WTC11 (cell line): ENCODE results near the gene MED22. TPM values are rescaled to one million over a fixed set of nuclear protein-coding genes. Genes with fewer than 3 reads are reported as not detected.

ENCODE experiments used
- ATAC-seq: fragments of 200-7000 bp; cut with Tn5 transposase; 2 replicates; pipeline ENCODE4 v1.10.0; 2021; ENCODE audit warnings: mild to moderate bottlenecking, moderate library complexity
- CTCF ChIA-PET: fragments of 300-600 bp; sonication (Branson Sonifier 250); formaldehyde crosslinking; loops from one replicate; lab custom pipeline; 2021; ENCODE audit warnings: antibody characterized with exemption; lab: Charles Lee
- POLR2A ChIA-PET: fragments of 350-600 bp; sonication (Branson Sonifier 250); formaldehyde crosslinking; loops from one replicate; lab custom pipeline; 2021; ENCODE audit warnings: antibody characterized with exemption; lab: Charles Lee
- DNase-seq: peaks from one replicate; pipeline ENCODE4 v3.0.0; 2021; ENCODE audit warnings: low spot score
- H3K27ac Mint-ChIP-seq: 2 replicates; pipeline ENCODE4 v1.8.0; 2021; ENCODE audit warnings: mixed read lengths
- H3K27me3 Mint-ChIP-seq: 2 replicates; pipeline ENCODE4 v1.8.0; 2021; ENCODE audit warnings: low read depth, mild to moderate bottlenecking, moderate library complexity, mixed read lengths
- H3K36me3 Mint-ChIP-seq: 2 replicates; pipeline ENCODE4 v1.8.0; 2021; ENCODE audit warnings: mixed read lengths
- H3K4me1 Mint-ChIP-seq: 2 replicates; pipeline ENCODE4 v1.8.0; 2022; ENCODE audit warnings: mixed read lengths
- H3K4me3 Mint-ChIP-seq: 2 replicates; pipeline ENCODE4 v1.8.0; 2021; ENCODE audit warnings: mild to moderate bottlenecking, moderate library complexity, mixed read lengths
- H3K9me3 Mint-ChIP-seq: 2 replicates; pipeline ENCODE4 v1.8.0; 2021; ENCODE audit warnings: mixed read lengths
- ATF1 ChIP-seq: sonication (generic); formaldehyde crosslinking; IDR thresholded peaks from 2 replicates; pipeline ENCODE4 v1.8.1; 2023; ENCODE audit warnings: mild to moderate bottlenecking, moderate library complexity, missing genetic modification reagents
- ATF2 ChIP-seq: sonication (generic); formaldehyde crosslinking; IDR thresholded peaks from 2 replicates; pipeline ENCODE4 v1.8.1; 2022; ENCODE audit warnings: low read depth, missing genetic modification reagents, borderline replicate concordance
- FOXP1 ChIP-seq: sonication (generic); formaldehyde crosslinking; IDR thresholded peaks from 2 replicates; pipeline ENCODE4 v1.8.0; 2022; ENCODE audit warnings: missing genetic modification reagents, mild to moderate bottlenecking, moderate library complexity, borderline replicate concordance
- FOXP4 ChIP-seq: sonication (generic); formaldehyde crosslinking; IDR thresholded peaks from 2 replicates; pipeline ENCODE4 v1.8.0; 2022; ENCODE audit warnings: mild to moderate bottlenecking, missing genetic modification reagents
- GABPB1 ChIP-seq: sonication (generic); formaldehyde crosslinking; IDR thresholded peaks from 2 replicates; pipeline ENCODE4 v1.8.1; 2023; ENCODE audit warnings: mild to moderate bottlenecking, missing genetic modification reagents
- GTF2I ChIP-seq: fragments of 250-450 bp; sonication (Bioruptor Pico); conservative IDR thresholded peaks from 2 replicates; pipeline ENCODE4 v1.4.0; 2021; ENCODE audit warnings: mild to moderate bottlenecking
- JAZF1 ChIP-seq: fragments of 250-450 bp; sonication (Bioruptor Pico); IDR thresholded peaks from 2 replicates; pipeline ENCODE4 v1.9.0; 2021; ENCODE audit warnings: moderate library complexity, mild to moderate bottlenecking, inconsistent platforms
- JUN ChIP-seq: sonication (generic); formaldehyde crosslinking; IDR thresholded peaks from 2 replicates; pipeline ENCODE4 v1.8.0; 2023; ENCODE audit warnings: mild to moderate bottlenecking, missing genetic modification reagents
- MLX ChIP-seq: sonication (generic); formaldehyde crosslinking; IDR thresholded peaks from 2 replicates; pipeline ENCODE4 v1.8.1; 2023; ENCODE audit warnings: mild to moderate bottlenecking, missing genetic modification reagents, moderate library complexity
- NFATC4 ChIP-seq: fragments of 250-450 bp; sonication (Bioruptor Pico); IDR thresholded peaks from 2 replicates; pipeline ENCODE4 v1.9.0; 2021; ENCODE audit warnings: mild to moderate bottlenecking
- NR3C1 ChIP-seq: sonication (generic); formaldehyde crosslinking; conservative IDR thresholded peaks from 2 replicates; pipeline ENCODE4 v1.8.1; 2023; ENCODE audit warnings: low read depth, mild to moderate bottlenecking, missing genetic modification reagents
- OVOL2 ChIP-seq: fragments of 250-450 bp; sonication (Bioruptor Pico); IDR thresholded peaks from 2 replicates; pipeline ENCODE4 v1.9.0; 2021; ENCODE audit warnings: mild to moderate bottlenecking, borderline replicate concordance
- SMAD4 ChIP-seq: sonication (generic); formaldehyde crosslinking; IDR thresholded peaks from 2 replicates; pipeline ENCODE4 v1.8.0; 2022; ENCODE audit warnings: mild to moderate bottlenecking, missing genetic modification reagents
- SOX15 ChIP-seq: fragments of 250-450 bp; sonication (Bioruptor Pico); IDR thresholded peaks from 2 replicates; pipeline ENCODE4 v1.9.0; 2021; ENCODE audit warnings: mild to moderate bottlenecking
- STAT6 ChIP-seq: sonication (generic); formaldehyde crosslinking; conservative IDR thresholded peaks from 2 replicates; pipeline ENCODE4 v1.8.1; 2023; ENCODE audit warnings: mild to moderate bottlenecking, low read depth, missing genetic modification reagents, moderate library complexity
- TEAD1 ChIP-seq: sonication (generic); formaldehyde crosslinking; IDR thresholded peaks from 2 replicates; pipeline ENCODE4 v1.8.0; 2022; ENCODE audit warnings: mild to moderate bottlenecking, missing genetic modification reagents
- ZBTB43 ChIP-seq: sonication (generic); formaldehyde crosslinking; IDR thresholded peaks from 2 replicates; pipeline ENCODE4 v1.8.1; 2023; ENCODE audit warnings: mild to moderate bottlenecking, missing genetic modification reagents
- ZNF281 ChIP-seq: sonication (generic); formaldehyde crosslinking; IDR thresholded peaks from 2 replicates; pipeline ENCODE4 v1.8.0; 2023; ENCODE audit warnings: mild to moderate bottlenecking, missing genetic modification reagents
- ZNF317 ChIP-seq: sonication (generic); formaldehyde crosslinking; IDR thresholded peaks from 2 replicates; pipeline ENCODE4 v1.8.1; 2023; ENCODE audit warnings: low read depth, mild to moderate bottlenecking, moderate library complexity, missing genetic modification reagents, borderline replicate concordance
- ZNF396 ChIP-seq: fragments of 250-450 bp; sonication (Bioruptor Pico); IDR thresholded peaks from 2 replicates; pipeline ENCODE4 v1.8.0; 2021; ENCODE audit warnings: mild to moderate bottlenecking, moderate library complexity, borderline replicate concordance
- ZNF416 ChIP-seq: fragments of 250-450 bp; sonication (Bioruptor Pico); IDR thresholded peaks from 2 replicates; pipeline ENCODE4 v1.9.0; 2021; ENCODE audit warnings: mild to moderate bottlenecking, inconsistent platforms
- total RNA-seq: library from RNA; stranded (reverse); gene quantifications from 3 replicates; pipeline ENCODE4 v1.2.3, GENCODE V29; 2021

MED22 gene
- total RNA-seq, 1 experiment from 2014 or later, result 59.5 TPM

- H3K4me3 Mint-ChIP-seq, result no peak overlapping the region
- peak overlapping the region; percentile 60 for H3K27ac Mint-ChIP-seq
- peaks cover 5% of the 10 kb centered on the region; the same call in 1 of the 2 replicates for H3K4me1 Mint-ChIP-seq
- no peaks in the 10 kb centered on the region for H3K9me3 Mint-ChIP-seq
- ChIA-PET POLR2A (no interaction called here), CTCF (interaction anchor here (0.8 kb wide), 1 partner anchor 27 kb away, joined by 4 read pairs; no protein-coding TSS in a partner anchor)
- H3K36me3 Mint-ChIP-seq, result peaks cover 50% of the 10 kb centered on the region
- DNase-seq, result no peak
- TF ChIP-seq OVOL2, result no peak
- no peak for TF ChIP-seq NFATC4 (CRISPR knock-in tag)
- TF ChIP-seq ZNF396 (CRISPR knock-in tag), result no peak
- TF ChIP-seq GTF2I (CRISPR knock-in tag), result no peak
- H3K27me3 Mint-ChIP-seq, result no peaks in the 10 kb centered on the region
- no peak for ATAC-seq
Measured at GRCh38 chr9:133369422-133369821, 21.5 kb upstream of the MED22 start.

- ATAC-seq, result no peak
- DNase-seq, result no peak
- Mint-ChIP-seq H3K36me3 (peaks cover 60% of the 10 kb centered on the region), H3K4me3 (no peak overlapping the region), H3K27ac (no peak overlapping the region), H3K9me3 (no peaks in the 10 kb centered on the region), H3K4me1 (0 out of 2 replicates have a peak, but pooled peaks cover 2% of the 10 kb centered on the region), H3K27me3 (no peaks in the 10 kb centered on the region)
- TF ChIP-seq GABPB1 (no peak), JUN (no peak), ZBTB43 (CRISPR knock-in tag) (no peak), ZNF416 (CRISPR knock-in tag) (no peak), NR3C1 (no peak), ZNF317 (CRISPR knock-in tag) (no peak), ZNF396 (CRISPR knock-in tag) (no peak), ATF1 (CRISPR knock-in tag) (no peak), FOXP4 (CRISPR knock-in tag) (no peak), ZNF281 (CRISPR knock-in tag) (no peak)
- ChIA-PET POLR2A (no interaction called here), CTCF (no interaction called here)
Measured at GRCh38 chr9:133368249-133368881, 20.4 kb upstream of the MED22 start.

GRCh38 chr9:133367778-133368177, 19.8 kb upstream of the MED22 start:
- Mint-ChIP-seq H3K27ac (no peak overlapping the region), H3K9me3 (no peaks in the 10 kb centered on the region), H3K4me3 (no peak overlapping the region), H3K27me3 (no peaks in the 10 kb centered on the region), H3K4me1 (0 out of 2 replicates have a peak, but pooled peaks cover 2% of the 10 kb centered on the region), H3K36me3 (peaks cover 64% of the 10 kb centered on the region)
- ChIA-PET CTCF (interaction anchor here (2.0 kb wide), 1 partner anchor 26 kb away, joined by 6 read pairs; no protein-coding TSS in a partner anchor), POLR2A (no interaction called here)
- no peak for DNase-seq
- no peak for ATAC-seq
- TF ChIP-seq FOXP1 (no peak), SMAD4 (CRISPR knock-in tag) (no peak), ATF2 (CRISPR knock-in tag) (no peak), STAT6 (CRISPR knock-in tag) (no peak), SOX15 (CRISPR knock-in tag) (no peak), MLX (CRISPR knock-in tag) (no peak), JAZF1 (no peak), TEAD1 (CRISPR knock-in tag) (no peak)
